Measurements from ENCODE around the gene PRPF40B.
A peak's percentile ranks its signal among the peaks of the same experiment; 100 is the strongest.
"Not testable (repeated sequence)": the region's sequence is repeated elsewhere in the genome, so short reads cannot be mapped to it uniquely, and the experiment has no call there.

The PRPF40B gene

GRCh38 chr12:49623142-49623904 is at the start of gene PRPF40B:
Gene PRPF40B (plus strand): TSS chr12:49623561. CDS start chr12:49623591, 30 bp downstream.
- peak; percentile 88 for DNase-seq

- DNase-seq = no peak
Measured at GRCh38 chr12:49577589-49578315, 45.6 kb upstream of the PRPF40B start.

- no peak for DNase-seq
Measured at GRCh38 chr12:49578471-49579112, 44.8 kb upstream of the PRPF40B start.

- DNase-seq = peak; percentile 71
Measured at GRCh38 chr12:49580572-49581535, 42.5 kb upstream of the PRPF40B start.

- no peak for DNase-seq
Measured at GRCh38 chr12:49582201-49582600, 41.2 kb upstream of the PRPF40B start.

GRCh38 chr12:49582850-49583249 is 40.5 kb upstream of the PRPF40B start:
- no peak for DNase-seq

GRCh38 chr12:49583366-49584094 is 39.8 kb upstream of the PRPF40B start:
- no peak for DNase-seq

GRCh38 chr12:49584591-49584990 is 38.8 kb upstream of the PRPF40B start:
- no peak for DNase-seq

GRCh38 chr12:49585477-49586459 is 37.6 kb upstream of the PRPF40B start:
- no peak for DNase-seq

GRCh38 chr12:49587174-49587908 is 36.0 kb upstream of the PRPF40B start:
- no peak for DNase-seq

GRCh38 chr12:49588281-49588680 is 35.1 kb upstream of the PRPF40B start:
- DNase-seq = no peak

GRCh38 chr12:49588721-49589516 is 34.4 kb upstream of the PRPF40B start:
- DNase-seq = no peak

GRCh38 chr12:49598527-49598926 is 24.8 kb upstream of the PRPF40B start:
- no peak for DNase-seq

- DNase-seq = no peak
Measured at GRCh38 chr12:49599961-49600360, 23.4 kb upstream of the PRPF40B start.

- DNase-seq = no peak
Measured at GRCh38 chr12:49603721-49604120, 19.6 kb upstream of the PRPF40B start.

GRCh38 chr12:49604856-49605255 is 18.5 kb upstream of the PRPF40B start:
- no peak for DNase-seq

GRCh38 chr12:49605539-49605938 is 17.8 kb upstream of the PRPF40B start, which contains the start of gene FAM186B:
Gene FAM186B (minus strand): TSS chr12:49605639. CDS start chr12:49605477, 162 bp downstream.
- not testable (repeated sequence) for DNase-seq

GRCh38 chr12:49609059-49609874 is 14.1 kb upstream of the PRPF40B start:
- no peak for DNase-seq
